Thymus (tissue), 11 donors: ENCODE results near the gene SLFN5. TPM values are rescaled to one million over a fixed set of nuclear protein-coding genes. Genes with fewer than 3 reads are reported as not detected.
"Not testable (repeated sequence)": the region's sequence is repeated elsewhere in the genome, so short reads cannot be mapped to it uniquely, and the experiment has no call there.

Experiments used
- DNase-seq, 9 donors: peaks; one replicate each; pipeline ENCODE4 v3.0.0-alpha.2; 2013; ENCODE audit warnings: low spot score in 9 of 9, low read depth in 6 of 9, missing footprints in 1 of 9
- H3K27ac ChIP-seq, 2 donors: one replicate each; pipeline ENCODE4 v1.5.1; 2013; ENCODE audit warnings: control low read depth in 1 of 2, low read depth in 1 of 2, low read length in 1 of 2, mild to moderate bottlenecking in 1 of 2, moderate library complexity in 1 of 2
- H3K27me3 ChIP-seq, 2 donors: one replicate each; pipeline ENCODE4 v1.5.1; 2013; ENCODE audit warnings: low read length in 1 of 2; ENCODE audit not compliant: control insufficient read depth in 2 of 2, insufficient read depth in 1 of 2
- H3K36me3 ChIP-seq, 2 donors: one replicate each; pipeline ENCODE4 v1.5.1; 2013; ENCODE audit warnings: low read length in 1 of 2, mild to moderate bottlenecking in 1 of 2, moderate library complexity in 1 of 2; ENCODE audit not compliant: control insufficient read depth in 2 of 2, insufficient read depth in 2 of 2
- H3K4me1 ChIP-seq, 2 donors: one replicate each; pipeline ENCODE4 v1.5.1; 2013; ENCODE audit warnings: low read length in 2 of 2; ENCODE audit not compliant: control insufficient read depth in 2 of 2, insufficient read depth in 2 of 2
- H3K4me3 ChIP-seq, 2 donors: one replicate each; pipeline ENCODE4 v1.5.1; 2013; ENCODE audit warnings: low read length in 2 of 2, control low read depth in 1 of 2, mild to moderate bottlenecking in 1 of 2
- H3K9me3 ChIP-seq, 2 donors: one replicate each; pipeline ENCODE4 v1.5.1; 2013; ENCODE audit warnings: low read length in 1 of 2, mild to moderate bottlenecking in 1 of 2; ENCODE audit not compliant: control insufficient read depth in 2 of 2, insufficient read depth in 1 of 2
- WGBS: extraction: QIAGEN DNeasy Blood & Tissue Kit; methylation state at CpG from one replicate; pipeline ENCODE4 v1.1.7; 2013; 5-methylcytosine and 5-hydroxymethylcytosine counted together
- polyA plus RNA-seq: library from polyadenylated mRNA; stranded (reverse); fragments of 200-250 nt; gene quantifications from one replicate; pipeline ENCODE4 v1.2.3, GENCODE V29; 2013
- total RNA-seq: library from RNA; stranded (reverse); fragments of 120-200 nt; gene quantifications from one replicate; pipeline ENCODE4 v1.2.4, GENCODE V29; 2013
- donor health status: healthy.

SLFN5 gene
- total and polyA plus RNA-seq, 2 donors, result 24.8 to 63.5 TPM

DNA sequence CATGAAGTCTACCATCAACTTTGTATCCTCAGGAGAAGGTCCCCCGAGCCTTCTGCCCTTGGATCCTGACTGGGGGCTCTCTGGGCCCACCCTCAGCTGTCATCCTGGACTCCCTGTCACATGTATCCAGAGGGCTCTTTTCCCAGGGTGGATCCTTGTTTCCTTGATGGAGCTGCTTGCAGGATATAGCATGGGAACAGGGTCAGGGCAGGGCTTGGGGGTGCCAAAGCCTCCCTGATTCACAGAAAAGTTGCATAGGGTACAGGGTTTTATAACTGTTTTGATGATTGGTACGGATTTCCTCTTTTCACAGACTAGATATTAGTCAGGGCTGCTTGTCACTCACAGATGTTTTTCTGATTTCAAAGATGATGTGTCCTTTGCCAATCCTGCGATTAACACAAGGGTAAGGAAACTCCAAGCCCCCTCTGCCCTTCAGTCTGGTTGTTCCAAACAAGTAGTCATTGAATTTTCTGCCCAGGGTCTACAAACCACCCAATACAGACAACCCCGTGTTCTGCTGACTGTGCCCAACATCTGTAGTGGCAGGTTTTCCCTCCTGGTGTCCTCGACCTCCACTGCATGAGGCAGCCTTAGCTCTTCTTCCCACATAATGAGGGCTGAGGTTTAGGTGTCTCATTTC lies 28.1 kb upstream of the SLFN5 start:
- peak in 3 of 9 donors; percentile 47 to 76 (median 63) for DNase-seq
- H3K27me3 ChIP-seq, result no peaks in the 10 kb centered on the region
- H3K9me3 ChIP-seq, result peaks cover 0 to 10% of the 10 kb centered on the region in 2 donors
- H3K4me3 ChIP-seq, result peak overlapping the region; percentile 35 to 38
- WGBS, result 4% methylated on average over 5 of the region's 5 CpGs
- H3K27ac ChIP-seq, result peak overlapping the region; percentile 99
- peaks cover 54 to 64% of the 10 kb centered on the region in 2 donors for H3K4me1 ChIP-seq
- no peaks in the 10 kb centered on the region for H3K36me3 ChIP-seq

DNA sequence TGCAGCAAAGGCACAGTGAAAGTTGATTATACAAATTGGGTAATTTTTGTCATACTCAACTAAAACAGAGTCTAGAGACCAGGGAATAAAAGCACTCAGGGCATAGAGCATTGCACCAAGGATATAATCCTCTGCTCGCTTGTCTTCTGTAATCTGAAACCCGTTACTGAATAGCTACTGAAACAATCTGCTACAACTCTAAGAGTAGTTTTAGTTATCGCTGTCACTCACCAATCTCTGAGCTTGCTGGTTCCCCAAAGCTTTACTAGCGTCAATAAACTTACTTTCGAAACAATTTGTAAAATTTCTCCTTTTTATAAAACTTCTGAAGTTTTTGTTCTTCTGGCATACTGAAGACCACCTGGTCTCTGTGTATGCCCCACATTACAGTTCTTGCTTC lies 25.8 kb upstream of the SLFN5 start:
- Histone ChIP-seq H3K4me1 (peaks cover 54 to 57% of the 10 kb centered on the region in 2 donors), H3K27me3 (no peaks in the 10 kb centered on the region), H3K27ac (peak overlapping the region; percentile 31 to 74), H3K9me3 (peaks cover 0 to 6% of the 10 kb centered on the region in 2 donors), H3K36me3 (no peaks in the 10 kb centered on the region), H3K4me3 (no peak overlapping the region)
- WGBS, result 72% methylated on average over 5 of the region's 5 CpGs
- peak in 1 of 9 donors; percentile 42 for DNase-seq

DNA sequence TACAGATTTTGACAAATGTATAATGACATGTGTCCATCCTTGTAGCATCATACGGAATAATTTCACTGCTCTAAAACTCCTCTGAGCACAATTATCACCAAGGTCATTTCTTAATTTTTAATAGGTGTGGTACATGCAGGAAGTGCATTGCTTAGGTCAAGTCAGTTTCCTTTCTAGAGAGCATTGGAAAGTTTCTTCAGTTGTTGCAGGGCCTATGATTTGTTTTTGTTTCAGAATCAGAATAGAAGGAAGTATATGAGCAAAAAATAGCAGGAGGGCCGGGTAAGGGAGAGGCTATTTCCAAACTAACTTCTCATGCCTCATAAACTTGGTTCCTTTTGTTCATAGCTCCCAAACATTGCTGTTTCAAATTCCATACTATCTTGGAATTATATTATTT lies 24.0 kb upstream of the SLFN5 start:
- Histone ChIP-seq H3K4me3 (no peak overlapping the region), H3K36me3 (no peaks in the 10 kb centered on the region), H3K27me3 (no peaks in the 10 kb centered on the region), H3K4me1 (peaks cover 37 to 44% of the 10 kb centered on the region in 2 donors), H3K9me3 (peaks cover 1 to 7% of the 10 kb centered on the region in 2 donors), H3K27ac (peak overlapping the region; percentile 70 to 85)
- DNase-seq, result peak in 1 of 9 donors; percentile 40
- WGBS, result 67% methylated on average over 2 of the region's 2 CpGs

DNA sequence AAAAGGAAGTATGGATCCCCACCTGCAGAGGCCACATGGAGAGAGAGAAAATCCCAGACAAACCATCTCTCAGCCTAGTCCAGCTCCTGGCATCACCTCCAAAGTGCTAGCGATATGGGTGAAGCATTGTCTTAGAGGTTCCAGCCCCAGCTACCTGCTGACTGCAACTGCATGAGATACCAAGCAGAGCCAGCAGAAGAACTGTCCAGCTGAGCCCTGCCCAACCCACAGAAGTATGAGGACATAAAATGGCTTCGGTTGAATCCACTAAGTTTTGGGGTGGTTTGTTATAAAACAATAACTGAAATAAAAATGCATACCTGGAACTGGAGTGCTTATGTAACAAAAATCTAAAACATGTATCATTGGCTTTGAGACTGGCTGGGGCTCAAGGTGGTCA lies 20.4 kb upstream of the SLFN5 start:
- Histone ChIP-seq H3K4me3 (no peak overlapping the region), H3K36me3 (no peaks in the 10 kb centered on the region), H3K4me1 (peaks cover 15 to 22% of the 10 kb centered on the region in 2 donors), H3K9me3 (peaks cover 1 to 7% of the 10 kb centered on the region in 2 donors), H3K27me3 (no peaks in the 10 kb centered on the region), H3K27ac (no peak overlapping the region)
- WGBS, result 98% methylated on average over 2 of the region's 2 CpGs
- no peak for DNase-seq

DNA sequence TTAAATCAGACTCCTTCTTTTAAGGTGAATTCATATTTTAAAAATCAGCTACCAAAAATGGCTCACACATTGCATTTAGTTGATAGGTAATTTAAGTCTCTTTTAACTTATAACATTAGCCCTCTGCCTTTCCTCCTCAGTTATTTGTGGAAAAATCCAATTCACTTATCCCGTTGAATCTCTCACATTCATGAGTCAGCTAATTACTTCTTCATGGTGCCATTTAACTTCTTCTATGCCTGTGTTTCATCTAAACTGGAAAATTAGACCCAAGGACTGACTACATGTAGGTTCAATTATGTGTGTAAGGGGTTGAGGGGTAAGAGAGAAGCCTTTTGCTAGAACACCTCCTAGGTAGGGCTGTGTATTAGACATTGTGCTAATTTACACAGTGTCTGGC lies 18.4 kb upstream of the SLFN5 start:
- Histone ChIP-seq H3K27ac (no peak overlapping the region), H3K4me3 (no peak overlapping the region), H3K27me3 (no peaks in the 10 kb centered on the region), H3K9me3 (peaks cover 1 to 7% of the 10 kb centered on the region in 2 donors), H3K4me1 (peaks cover 4% of the 10 kb centered on the region in 2 donors), H3K36me3 (no peaks in the 10 kb centered on the region)
- no peak for DNase-seq
- 81% methylated on average over 1 of the region's 1 CpG for WGBS

DNA sequence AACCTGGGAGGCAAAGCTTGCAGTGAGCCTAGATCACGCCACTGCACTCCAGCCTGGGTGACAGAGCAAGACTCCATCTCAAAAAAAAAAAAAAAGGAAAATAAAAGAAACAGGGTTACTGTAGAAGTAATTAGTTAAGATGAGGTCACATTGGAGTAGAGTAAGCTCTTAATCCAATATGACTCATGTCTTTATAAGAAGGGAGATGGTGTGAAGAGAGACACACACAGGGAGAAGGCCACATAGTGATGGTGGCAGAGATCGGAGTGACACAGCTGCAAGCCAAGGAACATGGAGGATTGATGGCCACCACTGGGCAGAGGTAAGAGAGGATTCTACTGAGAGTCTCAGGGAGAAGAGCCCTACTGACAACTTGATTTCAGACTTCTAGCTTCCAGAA lies 15.3 kb upstream of the SLFN5 start:
- H3K4me3 ChIP-seq, result no peak overlapping the region
- peaks cover 2 to 6% of the 10 kb centered on the region in 2 donors for H3K4me1 ChIP-seq
- 100% methylated on average over 2 of the region's 2 CpGs for WGBS
- H3K27me3 ChIP-seq, result no peaks in the 10 kb centered on the region
- H3K36me3 ChIP-seq, result no peaks in the 10 kb centered on the region
- no peak overlapping the region for H3K27ac ChIP-seq
- peaks cover 0 to under 1% of the 10 kb centered on the region in 2 donors for H3K9me3 ChIP-seq
- DNase-seq, result no peak

DNA sequence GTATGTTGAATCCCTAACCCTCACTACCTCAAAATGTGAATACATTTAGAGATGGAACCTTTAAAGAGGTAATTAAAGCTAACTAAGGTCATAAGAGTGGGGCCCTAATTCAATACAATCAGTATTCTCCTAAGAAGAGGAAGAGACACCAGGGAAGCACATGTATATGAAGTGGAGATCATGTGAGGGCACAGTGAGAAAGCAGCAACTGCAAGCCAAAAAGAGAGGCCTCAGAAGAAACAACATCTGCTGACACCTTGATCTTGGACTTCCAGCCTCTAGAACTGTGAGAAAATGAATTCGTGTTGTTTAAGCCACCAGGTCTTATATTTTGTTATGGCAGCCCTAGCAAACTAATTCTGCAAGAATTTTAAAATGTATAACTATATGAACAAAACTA lies 13.2 kb upstream of the SLFN5 start:
- no peak for DNase-seq
- Histone ChIP-seq H3K27me3 (no peaks in the 10 kb centered on the region), H3K4me1 (peaks cover 2 to 6% of the 10 kb centered on the region in 2 donors), H3K27ac (no peak overlapping the region), H3K4me3 (no peak overlapping the region), H3K36me3 (no peaks in the 10 kb centered on the region), H3K9me3 (no peaks in the 10 kb centered on the region)
- WGBS, result 90% methylated on average over 1 of the region's 1 CpG

DNA sequence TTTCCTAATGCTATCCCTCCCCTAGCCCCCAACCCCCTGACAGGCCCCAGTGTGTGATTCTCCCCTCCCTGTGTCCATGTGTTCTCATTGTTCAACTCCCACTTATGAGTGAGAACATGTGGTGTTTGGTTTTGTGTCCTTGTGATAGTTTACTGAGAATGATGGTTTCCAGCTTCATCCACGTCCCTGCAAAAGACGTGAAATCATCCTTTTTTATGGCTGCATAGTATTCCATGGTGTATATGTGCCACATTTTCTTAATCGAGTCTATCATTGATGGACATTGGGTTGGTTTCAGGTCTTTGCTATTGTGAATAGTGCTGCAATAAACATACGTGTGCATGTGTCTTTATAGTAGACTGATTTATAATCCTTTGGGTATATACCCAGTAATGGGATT lies 8.6 kb upstream of the SLFN5 start:
- H3K27ac ChIP-seq, H3K36me3 ChIP-seq, H3K4me3 ChIP-seq, H3K27me3 ChIP-seq, H3K9me3 ChIP-seq, DNase-seq: not testable (repeated sequence)
- WGBS, result 94% methylated on average over 4 of the region's 4 CpGs
- peaks cover 23 to 31% of the 10 kb centered on the region in 2 donors for H3K4me1 ChIP-seq

DNA sequence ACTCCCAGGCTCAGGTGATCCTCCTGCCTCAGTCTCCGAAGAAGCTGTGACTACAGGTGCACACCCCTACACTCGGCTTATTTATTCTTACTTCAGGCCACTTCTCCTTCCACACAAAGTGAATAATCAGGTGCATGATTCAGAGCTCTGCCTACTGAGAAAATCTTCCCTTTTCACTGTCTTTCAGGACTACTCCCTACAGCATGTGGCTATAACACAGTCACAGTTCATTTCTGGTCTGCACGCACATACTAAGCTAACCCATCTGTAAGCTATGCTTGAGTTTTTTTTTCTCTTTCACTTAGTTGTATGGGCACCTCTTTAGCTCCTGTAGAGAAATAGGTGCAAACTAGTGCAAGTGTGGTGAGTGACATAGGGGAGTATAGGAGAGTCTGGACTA lies 7.6 kb upstream of the SLFN5 start:
- no peaks in the 10 kb centered on the region for H3K36me3 ChIP-seq
- peak overlapping the region in 1 of 2 donors; percentile 62 for H3K27ac ChIP-seq

More for the DNA sequence above, 7.6 kb upstream of the SLFN5 start:
- 92% methylated on average over 3 of the region's 3 CpGs for WGBS
- no peaks in the 10 kb centered on the region for H3K27me3 ChIP-seq
- H3K4me1 ChIP-seq, result peaks cover 29 to 36% of the 10 kb centered on the region in 2 donors
- no peaks in the 10 kb centered on the region for H3K9me3 ChIP-seq
- H3K4me3 ChIP-seq, result no peak overlapping the region
- DNase-seq, result no peak
